Activated naive CD4-positive, alpha-beta T cell treated with anti-CD3 and anti-CD28 coated beads, Interleukin-2, amount 50 U/mL, for 16 hours (primary cell): Measurements from ENCODE around the gene SRGAP2C.
"Not testable (repeated sequence)": the region's sequence is repeated elsewhere in the genome, so short reads cannot be mapped to it uniquely, and the experiment has no call there.

Source experiments
- DNase-seq: peaks from one replicate; pipeline ENCODE4 v3.0.0-alpha.2; 2020

Gene SRGAP2C

DNA sequence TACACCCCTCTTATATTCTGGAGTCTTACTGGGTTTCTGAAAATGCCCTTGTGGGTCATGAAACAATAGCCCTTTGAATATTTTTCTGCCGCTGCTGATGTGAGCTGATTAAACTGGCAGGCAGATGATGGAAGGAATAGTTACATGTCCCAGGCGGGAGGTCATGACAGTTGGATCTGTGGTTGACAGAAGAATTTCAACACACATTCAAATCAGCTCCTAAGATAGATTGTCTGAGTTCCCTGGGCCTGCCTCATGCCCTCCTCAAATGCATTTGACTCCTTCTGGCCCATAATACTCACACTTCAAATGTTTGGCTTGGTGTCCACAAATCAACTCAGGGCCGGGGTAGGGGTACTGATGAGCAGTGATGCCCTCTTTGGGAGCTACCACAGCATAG lies 161.9 kb downstream of the SRGAP2C start:
- DNase-seq = not testable (repeated sequence)

DNA sequence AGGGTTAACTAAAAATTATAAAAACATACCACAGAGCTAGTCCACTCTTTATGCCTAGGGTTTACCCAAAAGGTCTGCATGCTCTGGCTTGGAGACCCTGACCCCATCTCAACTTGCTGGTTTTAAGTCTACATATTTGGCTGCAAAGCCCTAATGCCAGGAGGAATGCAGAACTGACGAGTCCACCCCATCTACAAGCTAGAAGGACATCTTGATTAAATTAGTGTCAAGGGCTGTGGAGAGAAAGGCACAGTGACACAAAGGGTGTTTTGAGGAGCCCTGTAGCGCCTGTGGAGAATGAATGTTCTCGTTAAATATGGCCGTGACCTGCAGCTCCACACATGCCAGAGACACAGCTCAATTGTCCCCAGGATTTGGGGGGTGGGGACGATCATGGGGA lies 162.7 kb downstream of the SRGAP2C start:
- DNase-seq = not testable (repeated sequence)

DNA sequence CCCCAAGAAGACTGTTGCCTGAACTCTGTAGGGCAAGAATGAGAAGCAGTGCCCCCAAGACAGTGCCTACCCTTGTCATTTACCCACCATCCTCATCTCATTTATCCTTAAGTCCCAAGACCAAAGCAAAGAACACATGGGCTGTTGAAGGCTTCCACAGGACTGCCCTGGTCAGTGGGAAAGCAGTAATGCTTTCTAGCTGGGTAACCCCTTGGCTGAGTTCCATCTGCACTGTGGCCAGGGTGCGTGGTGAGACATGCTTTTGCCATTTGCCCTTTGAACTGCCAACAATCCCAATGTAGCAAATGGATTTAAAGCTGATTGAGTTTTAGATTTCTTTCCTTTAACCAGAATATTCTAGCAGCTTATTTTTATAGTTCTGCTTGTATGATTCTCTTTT lies 163.3 kb downstream of the SRGAP2C start:
- not testable (repeated sequence) for DNase-seq

DNA sequence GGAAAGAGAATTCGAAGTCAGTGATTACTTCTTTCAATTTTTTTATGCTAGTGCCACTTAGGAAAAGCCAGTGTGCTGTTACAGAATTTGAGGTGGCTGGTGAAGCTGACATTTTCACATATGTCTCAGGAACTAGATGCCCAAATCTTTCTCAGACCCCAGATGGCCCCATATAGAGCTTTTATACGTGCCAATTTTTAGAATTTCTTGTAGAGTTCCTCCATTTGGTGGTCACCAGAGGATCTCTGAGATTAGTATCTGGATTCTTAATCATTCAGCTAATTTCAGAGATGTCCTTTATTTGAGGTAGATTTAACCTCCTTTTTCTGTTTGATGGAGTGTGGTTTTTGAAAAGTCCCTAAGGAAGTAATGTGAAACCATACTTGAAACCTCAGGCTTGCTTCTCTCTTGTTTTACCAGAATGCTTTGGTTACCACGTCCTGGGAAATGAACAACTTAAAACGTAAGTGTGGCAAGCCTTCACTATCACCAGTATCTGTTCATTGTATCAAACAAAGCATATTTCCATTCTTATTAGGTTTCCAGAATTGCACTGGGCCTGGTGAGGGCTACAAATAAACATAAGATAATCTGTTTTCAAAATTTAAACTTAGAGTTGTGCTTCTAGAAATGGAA lies 164.7 kb downstream of the SRGAP2C start:
- DNase-seq = not testable (repeated sequence)

DNA sequence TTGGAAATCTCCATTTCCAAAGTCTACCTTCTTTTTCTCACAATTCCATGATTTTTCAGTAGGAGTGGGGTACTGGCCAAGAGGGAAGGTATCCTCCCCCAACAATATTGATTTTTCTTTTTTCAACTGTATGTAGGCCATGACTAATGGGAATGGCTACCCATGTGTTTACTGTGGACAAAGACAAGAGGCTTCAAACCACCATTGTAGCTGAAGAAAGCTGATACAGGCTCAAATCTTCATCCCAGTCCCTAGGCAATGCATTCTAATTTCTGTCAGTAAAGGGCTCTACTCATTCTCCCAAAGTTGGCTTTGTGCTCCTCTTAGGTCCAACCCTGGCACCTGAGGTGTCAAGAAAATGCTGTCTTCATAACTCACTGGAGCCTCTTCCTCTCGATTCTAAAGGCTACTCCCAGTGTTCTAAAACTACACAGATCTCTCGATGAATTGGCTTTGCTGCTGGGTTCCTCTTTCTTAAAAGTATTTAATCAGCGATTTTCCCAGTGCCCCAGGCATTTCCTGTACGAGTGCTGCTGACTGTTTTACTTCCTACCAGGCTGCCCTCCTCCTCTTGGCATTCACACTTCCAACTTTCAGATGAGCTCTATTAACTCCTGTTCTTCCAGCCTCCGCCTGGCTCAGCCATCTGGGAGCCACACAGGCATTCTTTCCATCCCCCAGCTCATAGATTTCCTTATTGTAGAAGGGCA lies 171.1 kb downstream of the SRGAP2C start:
- DNase-seq = not testable (repeated sequence)

DNA sequence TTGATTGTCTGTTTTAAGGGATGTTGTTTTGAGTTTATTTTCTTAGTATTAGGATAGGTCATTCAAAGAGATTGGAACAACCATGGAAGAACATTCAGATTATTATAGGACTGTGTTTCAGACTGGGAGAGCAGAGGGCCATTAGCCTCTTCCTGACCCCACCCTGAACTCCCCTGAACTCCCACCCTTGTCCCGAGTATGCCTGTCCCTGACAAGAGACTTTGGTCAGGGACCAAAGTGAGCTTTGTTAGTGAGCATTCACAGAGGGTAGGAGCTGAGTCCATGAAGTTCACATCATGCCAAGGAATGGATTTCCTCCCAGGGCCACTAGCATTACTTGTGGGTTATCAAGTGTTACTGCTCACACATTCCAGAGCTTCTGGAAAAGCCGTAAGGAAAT lies 172.0 kb downstream of the SRGAP2C start:
- DNase-seq = not testable (repeated sequence)

DNA sequence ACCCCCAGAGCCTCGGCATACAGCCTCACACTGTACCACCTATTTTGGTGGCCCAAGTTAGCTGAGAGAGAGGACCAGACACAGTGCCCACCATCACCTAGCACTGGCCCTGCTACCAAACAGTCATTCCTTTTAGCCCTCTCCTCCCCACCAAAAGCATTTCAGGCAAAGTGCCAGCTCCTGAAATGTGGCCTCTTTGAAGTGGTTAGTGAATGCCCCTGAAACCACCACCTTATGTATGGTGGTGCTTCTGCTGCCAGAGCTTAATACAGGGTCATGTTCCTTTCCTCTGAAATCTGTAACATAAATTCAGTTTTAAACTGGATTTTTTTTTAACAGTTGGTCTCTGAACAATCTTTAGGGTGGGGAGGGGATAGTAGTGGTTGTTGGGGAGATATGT lies 175.8 kb downstream of the SRGAP2C start:
- not testable (repeated sequence) for DNase-seq

DNA sequence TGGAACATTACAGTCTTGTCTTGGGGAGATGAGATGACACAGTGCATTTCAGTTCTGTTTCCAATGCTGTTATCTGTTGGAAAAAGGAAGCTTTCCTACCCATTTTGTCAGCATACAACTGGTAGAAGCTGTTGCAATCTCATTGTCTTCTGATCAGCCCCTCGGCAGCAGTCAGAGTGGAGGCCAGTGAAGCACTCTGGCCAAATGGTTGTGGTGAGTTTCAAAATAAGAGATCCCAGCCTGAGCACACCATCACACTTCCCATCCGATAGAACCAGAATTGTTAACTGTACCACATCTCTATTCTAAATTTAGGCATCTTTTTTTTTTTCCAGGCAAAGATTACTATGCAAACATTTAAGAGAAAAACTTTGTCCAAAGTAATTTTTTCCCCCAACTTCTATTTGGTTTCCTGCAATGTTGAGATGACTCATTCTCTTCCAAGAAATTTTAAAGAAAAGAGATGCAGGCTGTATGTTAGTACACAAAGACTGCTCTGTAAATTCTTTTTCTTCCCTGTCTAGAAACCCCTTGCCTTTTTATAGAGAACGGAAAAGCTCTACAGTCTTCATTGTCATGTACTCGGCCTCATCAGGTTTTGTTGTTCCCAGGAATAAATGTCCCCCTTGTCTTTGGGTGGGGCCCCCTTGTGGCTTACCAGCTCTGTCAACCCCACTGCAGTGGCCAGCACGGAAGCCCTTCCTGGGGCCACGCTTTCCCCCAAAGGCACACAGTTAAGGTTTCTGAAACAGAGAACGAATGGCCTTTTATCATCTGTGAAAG lies 176.9 kb downstream of the SRGAP2C start:
- DNase-seq = not testable (repeated sequence)

DNA sequence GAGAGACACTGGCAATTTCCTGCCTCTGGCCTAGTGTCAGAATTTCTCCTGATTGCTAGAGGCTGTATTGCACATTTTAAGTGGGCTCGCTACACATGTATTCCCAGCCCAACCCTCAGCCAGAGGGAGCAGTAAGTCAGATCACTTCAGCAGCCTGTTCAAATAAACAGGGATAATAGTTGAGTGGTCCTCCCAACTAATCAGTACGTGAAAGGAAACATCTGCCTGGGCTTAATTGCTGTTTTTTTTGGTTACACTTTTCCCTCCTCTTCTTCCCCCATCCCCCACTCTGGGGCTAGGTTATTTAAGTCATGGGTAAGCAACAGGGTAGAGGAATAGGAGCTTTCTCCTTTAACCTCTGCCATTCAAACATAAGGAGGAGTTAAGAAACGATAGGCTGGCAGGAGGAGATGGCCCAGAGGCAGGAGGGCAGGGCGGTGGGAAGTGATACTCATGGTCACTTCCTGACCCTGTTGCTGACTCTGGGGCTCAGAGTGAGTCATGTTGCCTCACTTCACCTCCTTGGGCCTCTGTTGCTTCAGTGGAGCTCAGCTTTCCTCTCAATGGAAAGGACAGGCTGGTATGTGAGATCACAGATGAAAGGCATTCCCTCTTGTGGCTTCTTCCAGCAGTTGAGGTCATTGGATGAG lies 177.6 kb downstream of the SRGAP2C start:
- DNase-seq = not testable (repeated sequence)

DNA sequence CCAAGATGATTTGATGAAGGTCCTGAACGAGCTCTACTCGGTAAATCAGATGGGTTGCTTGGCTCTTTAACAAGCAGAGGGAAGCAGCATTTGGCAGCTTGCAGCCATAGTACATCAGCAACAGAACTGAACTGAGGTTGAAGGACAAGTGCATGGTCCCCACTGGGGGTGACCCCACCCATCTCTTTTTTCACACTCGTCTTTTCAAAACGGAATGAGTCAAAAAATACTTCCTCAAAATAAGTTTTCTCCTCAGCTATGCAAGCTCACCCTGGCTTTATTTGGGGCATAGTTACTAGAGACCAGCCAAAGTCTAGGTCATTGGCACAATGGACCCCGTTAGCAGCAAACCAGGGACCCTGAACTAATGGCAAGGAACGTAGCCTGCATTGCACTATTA lies 180.5 kb downstream of the SRGAP2C start:
- DNase-seq = not testable (repeated sequence)

DNA sequence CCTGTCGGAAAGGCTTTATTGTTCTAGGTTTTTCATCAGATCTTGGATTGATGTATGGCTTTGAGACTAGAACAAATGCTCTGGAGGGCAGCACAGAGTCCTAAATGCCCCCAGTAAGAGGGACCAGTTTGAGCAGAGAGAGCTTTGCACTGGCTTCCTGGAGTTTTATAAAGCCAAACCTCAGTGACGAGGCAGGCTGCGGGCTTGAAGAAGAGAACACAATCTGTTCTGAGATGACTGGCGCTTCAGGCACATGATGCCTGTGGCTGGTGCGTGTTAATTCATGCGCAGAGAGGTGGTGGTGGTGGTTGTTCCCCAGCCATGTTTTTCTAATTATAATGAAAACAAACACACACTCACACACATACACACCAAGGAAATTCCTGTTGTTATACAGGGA lies 180.9 kb downstream of the SRGAP2C start:
- peak; percentile 23 for DNase-seq

DNA sequence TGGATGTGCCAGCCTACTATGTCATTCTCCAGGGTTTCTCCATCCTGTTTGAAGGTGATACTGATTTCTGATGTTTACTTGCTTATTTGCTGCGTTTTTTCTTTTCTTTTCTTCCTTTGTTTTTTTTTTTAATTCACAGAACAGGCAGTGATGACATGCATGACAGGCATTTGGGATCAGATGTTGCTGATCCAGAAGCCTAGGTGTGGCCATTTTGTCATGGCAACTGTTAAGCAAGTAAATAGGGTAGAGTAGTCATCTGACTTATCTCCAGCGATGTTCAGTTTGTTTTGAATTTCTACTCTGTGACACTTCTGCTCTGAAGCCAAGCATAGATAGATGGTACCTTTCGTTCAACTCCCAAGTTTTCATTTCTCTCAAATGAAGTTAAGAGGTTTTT lies 181.4 kb downstream of the SRGAP2C start:
- DNase-seq = not testable (repeated sequence)

DNA sequence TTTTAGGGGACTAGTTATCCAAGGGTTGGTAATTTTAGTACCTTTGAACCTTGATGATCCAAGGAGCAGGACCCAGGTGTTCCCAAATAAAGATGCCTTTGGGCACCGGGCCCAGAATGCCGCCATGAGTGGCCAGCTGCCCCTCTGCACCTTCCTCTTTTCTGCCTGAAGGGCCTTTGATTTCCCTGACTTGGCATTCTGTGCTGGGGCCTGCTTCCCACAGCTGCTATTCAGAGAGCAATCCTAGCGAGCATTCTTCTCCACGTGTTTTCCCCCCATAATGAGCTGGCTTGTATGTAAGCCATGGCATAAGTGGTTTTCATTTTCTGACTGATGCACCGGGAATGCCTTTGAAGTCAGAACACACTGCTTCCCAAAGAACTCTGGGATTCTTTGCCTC lies 184.1 kb downstream of the SRGAP2C start:
- not testable (repeated sequence) for DNase-seq

DNA sequence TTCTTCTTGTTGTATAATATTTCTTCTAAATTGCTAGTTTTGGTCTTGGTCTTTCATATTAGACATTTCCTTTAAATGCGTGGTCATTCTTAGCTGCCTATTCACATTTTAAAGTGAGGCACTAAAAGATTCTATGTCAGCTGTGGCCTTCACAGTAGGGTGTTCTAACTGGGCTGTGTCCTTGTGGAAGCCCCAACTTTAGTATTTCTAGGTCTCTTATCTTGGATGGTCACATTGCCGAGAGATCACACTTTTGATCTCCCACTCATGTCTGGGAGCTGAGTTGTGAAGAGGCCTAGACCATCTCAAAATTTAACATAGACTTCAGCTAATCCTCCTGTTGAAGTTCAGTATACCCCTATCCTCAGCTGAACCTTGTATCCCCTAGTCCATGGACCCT lies 185.2 kb downstream of the SRGAP2C start:
- DNase-seq = not testable (repeated sequence)

DNA sequence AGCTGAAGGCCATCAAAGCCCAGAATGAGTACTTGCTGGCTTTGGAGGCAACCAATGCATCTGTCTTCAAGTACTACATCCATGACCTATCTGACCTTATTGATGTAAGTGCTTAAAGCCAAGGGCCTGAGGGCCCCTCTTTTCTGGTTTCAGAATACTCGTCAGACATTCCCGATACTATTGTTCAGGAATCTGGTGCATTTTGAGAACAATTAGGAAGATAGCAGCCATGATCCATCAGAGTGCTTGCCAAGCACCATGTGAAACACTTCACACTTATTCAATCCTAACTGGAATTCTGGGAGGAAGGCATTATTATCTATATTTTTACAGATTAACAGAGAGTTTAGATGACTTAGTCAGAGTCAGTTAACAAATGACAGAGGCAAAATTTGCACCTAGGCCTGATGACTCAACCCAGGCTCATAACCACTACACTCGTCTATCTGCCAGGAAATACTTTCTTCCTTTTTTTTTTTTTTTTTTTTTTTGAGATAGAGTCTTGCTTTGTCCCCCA lies 190.1 kb downstream of the SRGAP2C start:
- DNase-seq = not testable (repeated sequence)

DNA sequence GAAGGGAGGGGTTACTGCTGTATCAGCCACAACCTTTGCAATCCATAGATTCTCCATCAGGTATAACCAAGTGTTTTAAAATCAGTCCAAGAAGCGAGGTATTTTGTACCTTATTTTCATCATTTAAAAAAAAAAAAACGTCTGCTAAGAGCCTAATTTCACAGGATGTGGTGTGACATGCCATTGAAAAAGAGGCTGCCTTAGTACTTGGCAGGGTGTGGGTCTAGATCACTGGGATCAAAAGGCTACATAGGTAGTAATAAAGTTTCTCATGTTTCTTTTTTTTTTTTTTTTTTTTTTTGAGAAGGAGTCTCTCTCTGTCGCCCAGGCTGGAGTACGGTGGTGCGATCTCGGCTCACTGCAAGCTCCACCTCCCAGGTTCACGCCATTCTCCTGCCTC lies 192.2 kb downstream of the SRGAP2C start:
- not testable (repeated sequence) for DNase-seq

DNA sequence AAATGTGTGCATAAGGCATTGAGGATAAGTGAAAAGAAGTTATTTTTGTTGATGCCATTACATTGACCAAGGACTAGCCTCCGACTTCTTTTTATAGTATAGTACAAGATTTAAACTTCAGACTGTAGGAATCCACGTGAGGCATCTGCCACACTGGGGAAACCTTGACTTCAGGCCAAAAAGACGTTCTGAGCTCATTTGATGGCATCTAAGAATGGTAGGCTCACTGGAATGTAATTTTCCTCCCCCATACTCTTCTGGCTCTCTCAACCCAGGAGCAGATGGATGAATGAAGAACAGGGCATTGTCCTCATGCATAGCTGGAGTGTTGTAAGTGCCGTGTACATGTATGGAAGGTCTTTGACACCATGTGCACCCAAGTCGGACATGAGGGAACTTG lies 194.0 kb downstream of the SRGAP2C start:
- DNase-seq = not testable (repeated sequence)

DNA sequence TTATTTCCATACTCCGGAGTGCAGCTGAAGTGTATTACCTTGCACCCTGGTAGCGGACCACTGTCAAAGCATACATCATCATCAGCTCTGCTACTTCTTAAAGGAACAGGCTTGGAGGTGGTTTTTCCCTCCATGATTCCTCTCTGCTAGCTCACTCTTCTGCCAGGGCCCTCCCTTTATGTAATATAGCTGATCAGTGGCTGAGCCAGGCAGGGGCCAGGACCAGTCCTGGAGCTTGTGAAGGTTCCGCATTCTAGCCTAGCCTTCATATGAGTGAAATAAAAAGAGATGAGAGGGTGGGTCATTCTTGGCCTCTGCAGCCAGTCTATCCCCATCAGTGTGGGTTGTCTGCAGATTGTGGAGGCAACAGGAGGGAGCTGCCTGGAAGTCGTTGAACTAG lies 200.0 kb downstream of the SRGAP2C start:
- not testable (repeated sequence) for DNase-seq

DNA sequence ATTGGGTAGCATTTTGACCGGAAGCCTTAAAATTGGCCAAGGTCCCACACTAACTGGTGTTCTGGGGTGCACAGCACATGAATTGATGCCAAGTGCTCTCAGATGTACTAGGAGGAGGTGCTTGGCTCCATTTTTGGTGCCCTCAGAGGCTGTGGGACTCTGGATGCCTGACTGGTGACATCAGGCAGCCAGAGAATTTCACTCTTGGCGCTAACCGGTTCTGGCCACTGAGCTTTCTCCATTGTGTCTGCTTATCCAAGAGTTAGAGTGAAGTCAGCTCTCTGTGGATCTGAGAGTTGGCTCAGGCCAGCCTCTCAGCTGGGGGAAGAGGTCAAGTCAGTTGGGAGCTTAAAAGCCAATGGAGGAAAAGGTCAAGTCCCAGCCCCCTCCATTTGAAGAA lies 200.4 kb downstream of the SRGAP2C start:
- DNase-seq = not testable (repeated sequence)

DNA sequence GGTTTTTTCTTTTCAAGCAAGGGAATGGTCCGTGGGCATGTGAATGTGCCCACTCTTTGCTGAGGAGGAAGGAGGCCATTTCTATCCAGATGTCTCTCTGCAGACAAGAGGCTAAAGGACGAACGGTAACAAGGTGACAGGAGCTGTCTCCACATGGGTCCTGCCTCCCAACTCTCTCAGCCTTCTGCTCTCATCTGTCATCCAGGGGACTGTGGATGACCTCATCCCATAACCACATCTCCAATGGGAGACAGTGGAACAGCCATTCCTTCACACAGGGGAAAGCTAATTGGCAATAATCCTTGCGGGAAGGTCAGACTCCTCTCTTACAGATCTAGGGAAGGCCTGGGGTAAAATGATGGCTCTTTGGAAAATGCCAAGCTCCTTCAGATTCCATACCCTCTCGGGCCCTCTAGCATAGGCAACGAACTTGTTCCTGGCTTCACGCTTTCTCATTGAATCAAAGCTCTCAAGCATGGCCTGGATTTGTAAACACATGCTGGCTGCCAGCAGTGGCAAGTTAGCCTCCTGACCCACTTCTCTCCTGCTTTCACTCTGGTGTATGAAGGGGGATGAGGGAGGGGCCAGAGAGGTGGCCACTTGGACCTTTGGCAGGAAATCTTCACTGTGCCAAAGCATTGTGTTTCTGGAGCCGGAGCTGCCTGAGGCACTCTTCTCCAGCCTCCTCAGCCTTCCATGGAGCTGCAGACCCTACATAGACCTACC lies 201.0 kb downstream of the SRGAP2C start:
- DNase-seq = not testable (repeated sequence)

DNA sequence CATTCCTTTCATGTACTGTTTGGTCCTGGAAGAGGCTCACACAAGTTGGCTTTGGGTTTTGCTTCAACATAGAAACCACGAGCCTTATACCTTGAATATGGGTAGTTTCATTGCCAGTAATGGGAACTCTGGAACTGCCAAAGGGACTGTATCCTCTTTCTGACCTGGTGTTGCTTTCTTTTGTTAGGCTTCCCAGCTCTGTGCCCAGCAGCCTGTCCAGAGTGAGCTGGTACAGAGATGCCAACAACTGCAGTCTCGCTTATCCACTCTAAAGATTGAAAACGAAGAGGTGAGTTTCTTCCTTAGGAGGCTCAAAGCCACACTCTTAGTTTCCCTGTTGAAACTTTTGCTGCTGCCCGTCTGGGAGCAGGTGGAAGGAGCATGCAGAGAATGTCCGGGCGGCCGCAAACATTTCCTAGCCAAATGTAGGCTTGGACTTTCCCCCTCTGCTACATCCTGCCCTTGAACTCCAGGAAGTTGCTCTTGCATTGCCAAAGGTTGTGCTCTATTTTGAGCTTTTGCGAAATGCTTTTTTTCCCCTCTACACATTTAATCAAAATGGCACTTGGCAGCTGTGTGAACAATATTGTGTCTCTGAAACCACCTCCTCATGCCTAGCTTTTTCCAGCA lies 201.7 kb downstream of the SRGAP2C start:
- not testable (repeated sequence) for DNase-seq
